ENCODE results near the gene ZNF764.
A peak's percentile ranks its signal among the peaks of the same experiment; 100 is the strongest.

Gene ZNF764

GRCh38 chr16:30603945-30604315 is 45.8 kb upstream of the ZNF764 start:
- H3K18ac ChIP-seq (ENCODE audit: low read depth in 1 of 2, low read length in 2 of 2), result no peak overlapping the region
- H2AK5ac ChIP-seq (ENCODE audit: low read length, severe bottlenecking), result no peak overlapping the region
- no peak overlapping the region for H4K91ac ChIP-seq (ENCODE audit: low read length)
- 90% methylated on average over 7 of the region's 7 CpGs for WGBS
- no peak overlapping the region for H2BK120ac ChIP-seq (ENCODE audit: low read depth, low read length)
- H3K36me3 ChIP-seq (ENCODE audit: control insufficient read depth in 1 of 2, insufficient read depth in 2 of 2, low read depth in 1 of 2, low read length in 2 of 2), result peaks cover 41 to 50% of the 10 kb centered on the region in 2 experiments
- H3K27ac ChIP-seq (ENCODE audit: low read length, poor library complexity, severe bottlenecking), result no peak overlapping the region
- H3K9ac ChIP-seq (ENCODE audit: low read length), result peak overlapping the region; percentile 43
- no peak overlapping the region for H2BK12ac ChIP-seq (ENCODE audit: low read length in 2 of 2)
- no peaks in the 10 kb centered on the region for H3K27me3 ChIP-seq (ENCODE audit: control insufficient read depth in 1 of 2, insufficient read depth in 1 of 2, low read length in 2 of 2)
- H2BK5ac ChIP-seq (ENCODE audit: low read depth, low read length, poor library complexity, severe bottlenecking), result no peak overlapping the region
- H3K4me3 ChIP-seq (ENCODE audit: insufficient read depth in 1 of 2, low read depth in 1 of 2, low read length in 2 of 2), result peak overlapping the region in 1 of 2 experiments; percentile 11
- no peak overlapping the region for H3K4me2 ChIP-seq (ENCODE audit: low read length, poor library complexity, severe bottlenecking)
- DNase-seq, result no peak
- H3K23ac ChIP-seq (ENCODE audit: low read length in 2 of 2), result no peak overlapping the region
- H4K8ac ChIP-seq (ENCODE audit: low read length), result no peak overlapping the region
- H3K4ac ChIP-seq (ENCODE audit: low read depth in 1 of 2, low read length in 2 of 2), result no peak overlapping the region
- peaks cover 29% of the 10 kb centered on the region for H3K79me1 ChIP-seq (replicated peaks; ENCODE audit: low read length, poor library complexity, severe bottlenecking)
- H3K9me3 ChIP-seq (ENCODE audit: control insufficient read depth, low read length), result no peaks in the 10 kb centered on the region
- no peak overlapping the region for H3K14ac ChIP-seq (ENCODE audit: low read length in 2 of 2)
- H2BK15ac ChIP-seq (ENCODE audit: low read depth, poor library complexity, severe bottlenecking), result no peak overlapping the region
- peaks cover 3% of the 10 kb centered on the region for H3K4me1 ChIP-seq (ENCODE audit: control insufficient read depth, insufficient read depth, low read depth, low read length)
- no peak overlapping the region for H2AFZ ChIP-seq (ENCODE audit: low read depth, low read length)

DNA sequence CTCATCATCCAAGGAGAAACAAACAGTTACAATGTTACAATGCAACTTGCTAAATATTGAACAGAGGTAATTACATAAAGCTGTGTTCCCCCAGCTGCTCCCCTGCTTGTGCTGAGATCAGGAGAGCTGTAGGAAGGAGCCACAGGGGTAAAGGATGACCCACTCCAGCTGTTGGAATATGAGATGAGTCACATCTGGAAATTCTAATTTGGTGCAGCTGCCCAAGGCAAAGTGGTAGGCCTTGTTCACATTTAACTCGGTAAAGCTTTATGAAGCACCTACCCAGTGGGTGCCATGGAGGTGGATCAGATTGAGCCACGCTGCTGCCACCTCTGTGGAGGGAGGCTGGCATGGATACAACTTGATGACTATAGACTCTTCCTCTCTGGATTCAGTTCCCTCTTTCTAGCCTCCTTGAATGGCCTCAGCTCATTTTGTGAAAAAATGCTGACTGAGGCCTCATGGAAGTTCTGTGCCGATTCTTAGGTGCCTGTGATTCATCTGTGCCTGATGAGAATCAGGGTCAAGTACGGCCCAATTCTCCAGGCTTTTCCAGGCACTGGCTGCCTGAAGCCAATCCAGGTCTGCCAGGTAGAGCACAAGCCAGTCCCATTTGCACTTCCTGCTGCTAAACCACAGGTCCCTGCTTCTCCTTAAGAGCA is 44.6 kb upstream of the ZNF764 start:
- peaks cover 38% of the 10 kb centered on the region in 2 experiments for H3K36me3 ChIP-seq (ENCODE audit: control insufficient read depth in 1 of 2, insufficient read depth in 2 of 2, low read depth in 1 of 2, low read length in 2 of 2)
- no peak overlapping the region for H4K91ac ChIP-seq (ENCODE audit: low read length)
- 79% methylated on average over 4 of the region's 4 CpGs for WGBS
- H3K27ac ChIP-seq (ENCODE audit: low read length, poor library complexity, severe bottlenecking), result no peak overlapping the region
- no peak overlapping the region for H2BK120ac ChIP-seq (ENCODE audit: low read depth, low read length)
- H3K4me1 ChIP-seq (ENCODE audit: control insufficient read depth, insufficient read depth, low read depth, low read length), result no peaks in the 10 kb centered on the region
- H3K27me3 ChIP-seq (ENCODE audit: control insufficient read depth in 1 of 2, insufficient read depth in 1 of 2, low read length in 2 of 2), result no peaks in the 10 kb centered on the region
- H3K4ac ChIP-seq (ENCODE audit: low read depth in 1 of 2, low read length in 2 of 2), result no peak overlapping the region
- H3K9me3 ChIP-seq (ENCODE audit: control insufficient read depth, low read length), result no peaks in the 10 kb centered on the region
- no peak overlapping the region for H2BK5ac ChIP-seq (ENCODE audit: low read depth, low read length, poor library complexity, severe bottlenecking)
- no peak overlapping the region for H2AK5ac ChIP-seq (ENCODE audit: low read length, severe bottlenecking)
- H3K4me3 ChIP-seq (ENCODE audit: insufficient read depth in 1 of 2, low read depth in 1 of 2, low read length in 2 of 2), result no peak overlapping the region
- no peak overlapping the region for H3K23ac ChIP-seq (ENCODE audit: low read length in 2 of 2)
- H3K4me2 ChIP-seq (ENCODE audit: low read length, poor library complexity, severe bottlenecking), result no peak overlapping the region
- no peak overlapping the region for H2BK15ac ChIP-seq (ENCODE audit: low read depth, poor library complexity, severe bottlenecking)
- H3K18ac ChIP-seq (ENCODE audit: low read depth in 1 of 2, low read length in 2 of 2), result no peak overlapping the region
- peaks cover 19% of the 10 kb centered on the region for H3K79me1 ChIP-seq (replicated peaks; ENCODE audit: low read length, poor library complexity, severe bottlenecking)
- peak; percentile 29 for DNase-seq
- H4K8ac ChIP-seq (ENCODE audit: low read length), result no peak overlapping the region
- no peak overlapping the region for H2BK12ac ChIP-seq (ENCODE audit: low read length in 2 of 2)
- no peak overlapping the region for H3K14ac ChIP-seq (ENCODE audit: low read length in 2 of 2)
- no peak overlapping the region for H2AFZ ChIP-seq (ENCODE audit: low read depth, low read length)
- peak overlapping the region; percentile 43 for H3K9ac ChIP-seq (ENCODE audit: low read length)

DNA sequence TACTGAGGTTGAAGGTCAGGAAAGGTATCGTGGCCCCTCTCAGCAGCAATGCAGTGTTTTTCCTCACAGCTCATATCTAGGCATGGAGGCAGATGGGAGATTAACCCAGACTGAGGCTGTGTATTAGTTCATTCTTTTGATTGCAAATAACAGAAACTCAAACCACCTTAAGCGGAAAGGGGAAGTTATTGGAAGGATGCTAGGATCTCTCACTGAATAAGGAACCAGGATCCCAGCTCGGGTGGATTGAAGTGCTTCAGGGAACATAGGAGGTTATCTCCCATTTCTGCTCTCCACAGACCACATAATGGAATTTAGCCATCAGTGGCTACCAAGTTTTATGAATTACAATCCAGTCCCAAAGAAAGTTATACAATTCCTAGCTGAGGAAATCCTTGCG is 43.8 kb upstream of the ZNF764 start:
- H3K9me3 ChIP-seq (ENCODE audit: control insufficient read depth, low read length), result no peaks in the 10 kb centered on the region
- H3K14ac ChIP-seq (ENCODE audit: low read length in 2 of 2), result no peak overlapping the region
- H3K79me1 ChIP-seq (replicated peaks; ENCODE audit: low read length, poor library complexity, severe bottlenecking), result peaks cover 18% of the 10 kb centered on the region
- no peak overlapping the region for H2AFZ ChIP-seq (ENCODE audit: low read depth, low read length)
- peaks cover 32 to 33% of the 10 kb centered on the region in 2 experiments for H3K36me3 ChIP-seq (ENCODE audit: control insufficient read depth in 1 of 2, insufficient read depth in 2 of 2, low read depth in 1 of 2, low read length in 2 of 2)
- H3K27me3 ChIP-seq (ENCODE audit: control insufficient read depth in 1 of 2, insufficient read depth in 1 of 2, low read length in 2 of 2), result no peaks in the 10 kb centered on the region
- no peaks in the 10 kb centered on the region for H3K4me1 ChIP-seq (ENCODE audit: control insufficient read depth, insufficient read depth, low read depth, low read length)
- no peak overlapping the region for H3K23ac ChIP-seq (ENCODE audit: low read length in 2 of 2)
- H3K18ac ChIP-seq (ENCODE audit: low read depth in 1 of 2, low read length in 2 of 2), result no peak overlapping the region
- WGBS, result 94% methylated on average over 2 of the region's 4 CpGs
- H3K4me3 ChIP-seq (ENCODE audit: insufficient read depth in 1 of 2, low read depth in 1 of 2, low read length in 2 of 2), result no peak overlapping the region
- no peak overlapping the region for H3K27ac ChIP-seq (ENCODE audit: low read length, poor library complexity, severe bottlenecking)
- H3K4ac ChIP-seq (ENCODE audit: low read depth in 1 of 2, low read length in 2 of 2), result no peak overlapping the region
- H2BK12ac ChIP-seq (ENCODE audit: low read length in 2 of 2), result no peak overlapping the region
- no peak overlapping the region for H2BK5ac ChIP-seq (ENCODE audit: low read depth, low read length, poor library complexity, severe bottlenecking)
- H4K91ac ChIP-seq (ENCODE audit: low read length), result no peak overlapping the region
- H4K8ac ChIP-seq (ENCODE audit: low read length), result no peak overlapping the region
- H3K9ac ChIP-seq (ENCODE audit: low read length), result peak overlapping the region; percentile 43
- H3K4me2 ChIP-seq (ENCODE audit: low read length, poor library complexity, severe bottlenecking), result no peak overlapping the region
- H2BK15ac ChIP-seq (ENCODE audit: low read depth, poor library complexity, severe bottlenecking), result no peak overlapping the region
- no peak for DNase-seq
- no peak overlapping the region for H2AK5ac ChIP-seq (ENCODE audit: low read length, severe bottlenecking)
- H2BK120ac ChIP-seq (ENCODE audit: low read depth, low read length), result no peak overlapping the region

- peaks cover 15% of the 10 kb centered on the region for H3K79me1 ChIP-seq (replicated peaks; ENCODE audit: low read length, poor library complexity, severe bottlenecking)
- H2BK120ac ChIP-seq (ENCODE audit: low read depth, low read length), result no peak overlapping the region
- H2BK12ac ChIP-seq (ENCODE audit: low read length in 2 of 2), result no peak overlapping the region
- peaks cover 23 to 31% of the 10 kb centered on the region in 2 experiments for H3K36me3 ChIP-seq (ENCODE audit: control insufficient read depth in 1 of 2, insufficient read depth in 2 of 2, low read depth in 1 of 2, low read length in 2 of 2)
- H3K4me1 ChIP-seq (ENCODE audit: control insufficient read depth, insufficient read depth, low read depth, low read length), result no peaks in the 10 kb centered on the region
- DNase-seq, result no peak
- WGBS, result 99% methylated on average over 2 of the region's 2 CpGs
- H3K18ac ChIP-seq (ENCODE audit: low read depth in 1 of 2, low read length in 2 of 2), result no peak overlapping the region
- no peak overlapping the region for H4K8ac ChIP-seq (ENCODE audit: low read length)
- no peak overlapping the region for H2BK15ac ChIP-seq (ENCODE audit: low read depth, poor library complexity, severe bottlenecking)
- H3K14ac ChIP-seq (ENCODE audit: low read length in 2 of 2), result no peak overlapping the region
- no peak overlapping the region for H3K4ac ChIP-seq (ENCODE audit: low read depth in 1 of 2, low read length in 2 of 2)
- no peak overlapping the region for H3K27ac ChIP-seq (ENCODE audit: low read length, poor library complexity, severe bottlenecking)
- H2AK5ac ChIP-seq (ENCODE audit: low read length, severe bottlenecking), result no peak overlapping the region
- H2AFZ ChIP-seq (ENCODE audit: low read depth, low read length), result no peak overlapping the region
- no peaks in the 10 kb centered on the region for H3K27me3 ChIP-seq (ENCODE audit: control insufficient read depth in 1 of 2, insufficient read depth in 1 of 2, low read length in 2 of 2)
- no peak overlapping the region for H3K4me3 ChIP-seq (ENCODE audit: insufficient read depth in 1 of 2, low read depth in 1 of 2, low read length in 2 of 2)
- H3K4me2 ChIP-seq (ENCODE audit: low read length, poor library complexity, severe bottlenecking), result no peak overlapping the region
- H3K9ac ChIP-seq (ENCODE audit: low read length), result no peak overlapping the region
- no peak overlapping the region for H3K23ac ChIP-seq (ENCODE audit: low read length in 2 of 2)
- no peaks in the 10 kb centered on the region for H3K9me3 ChIP-seq (ENCODE audit: control insufficient read depth, low read length)
- no peak overlapping the region for H2BK5ac ChIP-seq (ENCODE audit: low read depth, low read length, poor library complexity, severe bottlenecking)
- H4K91ac ChIP-seq (ENCODE audit: low read length), result no peak overlapping the region
Measured at GRCh38 chr16:30600929-30601328, 42.8 kb upstream of the ZNF764 start.

All from mesenchymal stem cell (in vitro differentiated cells and primary cell).